LNCaP clone FGC (cell line): Measurements from ENCODE around the gene CCNYL1.

Source experiments
- DNase-seq: peaks from one replicate; pipeline ENCODE4 v3.0.0-alpha.2; 2011; ENCODE audit warnings: low read depth
- H3K4me3 ChIP-seq: 2 replicates; pipeline ENCODE4 v1.5.1; 2011; ENCODE audit warnings: mild to moderate bottlenecking, low read depth, low read length, control low read depth
- CTCF ChIP-seq: IDR thresholded peaks from 2 replicates; pipeline ENCODE4 v1.5.1; 2012; ENCODE audit warnings: mild to moderate bottlenecking; ENCODE audit not compliant: control insufficient read depth, insufficient read depth; ENCODE audit errors: extremely low read depth

The CCNYL1 gene

GRCh38 chr2:207787800-207788199, 76.4 kb downstream of the CCNYL1 start:
- no peak for DNase-seq
- H3K4me3 ChIP-seq = no peak overlapping the region
- no peak for TF ChIP-seq CTCF

GRCh38 chr2:207790898-207791297, 79.5 kb downstream of the CCNYL1 start:
- no peak for TF ChIP-seq CTCF
- no peak overlapping the region for H3K4me3 ChIP-seq
- DNase-seq = no peak

- no peak for TF ChIP-seq CTCF
- DNase-seq = no peak
- no peak overlapping the region for H3K4me3 ChIP-seq
These were observed 80.3 kb downstream of the CCNYL1 start for GRCh38 chr2:207791579-207792243.

GRCh38 chr2:207792244-207792785, 80.9 kb downstream of the CCNYL1 start:
- no peak for DNase-seq
- TF ChIP-seq CTCF = no peak
- no peak overlapping the region for H3K4me3 ChIP-seq

GRCh38 chr2:207796585-207797350, 85.3 kb downstream of the CCNYL1 start:
- H3K4me3 ChIP-seq = no peak overlapping the region
- no peak for TF ChIP-seq CTCF
- no peak for DNase-seq

GRCh38 chr2:207801259-207801658, 89.8 kb downstream of the CCNYL1 start:
- no peak overlapping the region for H3K4me3 ChIP-seq
- no peak for TF ChIP-seq CTCF
- no peak for DNase-seq

- DNase-seq = no peak
- TF ChIP-seq CTCF = no peak
- no peak overlapping the region for H3K4me3 ChIP-seq
These were observed 91.2 kb downstream of the CCNYL1 start for GRCh38 chr2:207802650-207803049.
